Sciatic nerve (tissue), 2 donors: ENCODE measurements around the gene SLC13A3. TPM values are rescaled to one million over a fixed set of nuclear protein-coding genes. Genes with fewer than 3 reads are reported as not detected.

ENCODE experiments used
- ATAC-seq: fragments of 200-7000 bp; cut with Tn5 transposase; one replicate; pipeline ENCODE4 v1.9.1; 2020; ENCODE audit warnings: mild to moderate bottlenecking, moderate library complexity
- DNase-seq: peaks from one replicate; pipeline ENCODE4 v3.0.0-alpha.2; 2020; ENCODE audit warnings: low spot score
- intact Hi-C: fragments of 100-400 bp; cut with DNase I; formaldehyde crosslinking; loops from one replicate; pipeline ENCODE4 v1.14.2; 2022
- total RNA-seq: library from RNA; stranded (reverse); fragmentation: NEBNext Ultra II Directional; extraction: Animal tissue kit (Norgen Biotek cat#: 25700); gene quantifications from one replicate; pipeline ENCODE4 v1.2.1, GENCODE V29; 2021
- donor health status: DM: no; HTN: no; CAD: no.
- donor health status: DM: no; HTN: no; CAD: no.

The SLC13A3 gene
- total RNA-seq, 1 donor from 2014 or later: 21.0 TPM

GRCh38 chr20:46640536-46641311 is 10.5 kb downstream of the SLC13A3 start:
- intact Hi-C loops: no loop called here
- DNase-seq (no peak), ATAC-seq (peak; percentile 40)

GRCh38 chr20:46640044-46640443 is 11.2 kb downstream of the SLC13A3 start:
- intact Hi-C loops: no loop called here
- no peak for DNase-seq
- no peak for ATAC-seq

- intact Hi-C loops: no loop called here
- no peak for ATAC-seq
- DNase-seq: no peak
These were observed 11.7 kb downstream of the SLC13A3 start for GRCh38 chr20:46639587-46639986.

- intact Hi-C loops: no loop called here
- no peak for ATAC-seq
- DNase-seq: no peak
These were observed 12.4 kb downstream of the SLC13A3 start for GRCh38 chr20:46638898-46639274.

- DNase-seq (peak; percentile 78), ATAC-seq (peak; percentile 83)
- intact Hi-C loops: no loop called here
These were observed 12.9 kb downstream of the SLC13A3 start for GRCh38 chr20:46638134-46638897.

GRCh38 chr20:46637427-46638133 is 13.7 kb downstream of the SLC13A3 start:
- ATAC-seq: no peak
- intact Hi-C loops: no loop called here
- DNase-seq: no peak

GRCh38 chr20:46637020-46637419 is 14.2 kb downstream of the SLC13A3 start:
- no peak for ATAC-seq

GRCh38 chr20:46636514-46636913 is 14.7 kb downstream of the SLC13A3 start:
- ATAC-seq (no peak), DNase-seq (no peak)
- intact Hi-C loops: no loop called here

More at GRCh38 chr20:46637020-46637419, 14.2 kb downstream of the SLC13A3 start:
- intact Hi-C loops: no loop called here
- DNase-seq: no peak

GRCh38 chr20:46635514-46636136 is 15.6 kb downstream of the SLC13A3 start:
- ATAC-seq (no peak), DNase-seq (no peak)
- intact Hi-C loops: no loop called here

GRCh38 chr20:46634528-46634927 is 16.7 kb downstream of the SLC13A3 start:
- DNase-seq (no peak), ATAC-seq (no peak)
- intact Hi-C loops: no loop called here

- DNase-seq (no peak), ATAC-seq (no peak)
- intact Hi-C loops: no loop called here
These were observed 19.3 kb downstream of the SLC13A3 start for GRCh38 chr20:46631874-46632446.

- DNase-seq (no peak), ATAC-seq (peak; percentile 32)
- intact Hi-C loops: no loop called here
These were observed 19.9 kb downstream of the SLC13A3 start for GRCh38 chr20:46631212-46631869.

- ATAC-seq: no peak
- DNase-seq: no peak
- intact Hi-C loops: no loop called here
These were observed 21.0 kb downstream of the SLC13A3 start for GRCh38 chr20:46630306-46630705.

- ATAC-seq (no peak), DNase-seq (no peak)
- intact Hi-C loops: no loop called here
These were observed 21.9 kb downstream of the SLC13A3 start for GRCh38 chr20:46629341-46629740.

- DNase-seq (no peak), ATAC-seq (no peak)
- intact Hi-C loops: no loop called here
These were observed 24.0 kb downstream of the SLC13A3 start for GRCh38 chr20:46627234-46627633.

GRCh38 chr20:46626758-46627157 is 24.5 kb downstream of the SLC13A3 start:
- intact Hi-C loops: no loop called here
- ATAC-seq (no peak), DNase-seq (no peak)

GRCh38 chr20:46625875-46626373 is 25.3 kb downstream of the SLC13A3 start:
- DNase-seq (no peak), ATAC-seq (no peak)
- intact Hi-C loops: no loop called here

GRCh38 chr20:46624946-46625345 is 26.3 kb downstream of the SLC13A3 start:
- no peak for DNase-seq
- intact Hi-C loops: no loop called here
- ATAC-seq: no peak
